BE2C (cell line): ENCODE data around the gene MOSPD3.

Experiments used
- DNase-seq: peaks from one replicate; pipeline ENCODE4 v3.0.0-alpha.2; 2020
- H3K27me3 ChIP-seq: fragments of 250-450 bp; sonication (Bioruptor Pico); 2 replicates; pipeline ENCODE4 v1.5.1; 2020; ENCODE audit warnings: mild to moderate bottlenecking
- H3K36me3 ChIP-seq: fragments of 250-450 bp; sonication (Bioruptor Pico); 2 replicates; pipeline ENCODE4 v1.5.1; 2020; ENCODE audit warnings: mild to moderate bottlenecking
- H3K4me1 ChIP-seq: fragments of 250-450 bp; sonication (Bioruptor Pico); 2 replicates; pipeline ENCODE4 v1.5.1; 2020
- H3K4me3 ChIP-seq: 2 replicates; pipeline ENCODE4 v1.5.1; 2011; ENCODE audit warnings: low read depth, low read length
- H3K9me3 ChIP-seq: fragments of 250-450 bp; sonication (Bioruptor Pico); 2 replicates; pipeline ENCODE4 v1.5.1; 2020
- CTCF ChIP-seq: IDR thresholded peaks from 2 replicates; pipeline ENCODE4 v1.5.1; 2012; ENCODE audit warnings: mild to moderate bottlenecking, low read depth, low read length

Gene MOSPD3

GRCh38 chr7:100589341-100589947 lies 22.9 kb upstream of the MOSPD3 start:
- H3K27me3 ChIP-seq = no peaks in the 10 kb centered on the region
- H3K9me3 ChIP-seq = no peaks in the 10 kb centered on the region
- no peak for DNase-seq
- H3K4me3 ChIP-seq = no peak overlapping the region
- TF ChIP-seq CTCF = no peak
- H3K4me1 ChIP-seq = peaks cover 8% of the 10 kb centered on the region
- no peaks in the 10 kb centered on the region for H3K36me3 ChIP-seq

GRCh38 chr7:100590077-100590737 lies 22.1 kb upstream of the MOSPD3 start:
- Histone ChIP-seq H3K9me3 (no peaks in the 10 kb centered on the region), H3K4me3 (no peak overlapping the region), H3K27me3 (no peaks in the 10 kb centered on the region), H3K36me3 (no peaks in the 10 kb centered on the region), H3K4me1 (peaks cover under 1% of the 10 kb centered on the region; the same call in 1 of the 2 replicates)
- no peak for DNase-seq
- no peak for TF ChIP-seq CTCF

GRCh38 chr7:100591596-100591995 lies 20.7 kb upstream of the MOSPD3 start:
- no peak for DNase-seq
- H3K9me3 ChIP-seq = no peaks in the 10 kb centered on the region
- no peak overlapping the region for H3K4me3 ChIP-seq
- no peaks in the 10 kb centered on the region for H3K36me3 ChIP-seq
- no peak for TF ChIP-seq CTCF
- no peaks in the 10 kb centered on the region for H3K27me3 ChIP-seq
- no peaks in the 10 kb centered on the region for H3K4me1 ChIP-seq

GRCh38 chr7:100595188-100595587 lies 17.2 kb upstream of the MOSPD3 start:
- no peaks in the 10 kb centered on the region for H3K27me3 ChIP-seq
- no peaks in the 10 kb centered on the region for H3K36me3 ChIP-seq
- no peak overlapping the region for H3K4me3 ChIP-seq
- no peaks in the 10 kb centered on the region for H3K4me1 ChIP-seq
- DNase-seq = no peak
- no peaks in the 10 kb centered on the region for H3K9me3 ChIP-seq
- TF ChIP-seq CTCF = no peak

GRCh38 chr7:100598425-100598824 lies 13.9 kb upstream of the MOSPD3 start:
- no peak for DNase-seq
- Histone ChIP-seq H3K36me3 (no peaks in the 10 kb centered on the region), H3K4me3 (no peak overlapping the region), H3K27me3 (no peaks in the 10 kb centered on the region), H3K4me1 (peaks cover 3% of the 10 kb centered on the region), H3K9me3 (no peaks in the 10 kb centered on the region)
- TF ChIP-seq CTCF = no peak

- no peaks in the 10 kb centered on the region for H3K9me3 ChIP-seq
- TF ChIP-seq CTCF = no peak; the same call in 1 of the 2 replicates
- no peak for DNase-seq
- H3K4me3 ChIP-seq = no peak overlapping the region
- H3K36me3 ChIP-seq = peaks cover 5% of the 10 kb centered on the region
- peaks cover 6% of the 10 kb centered on the region for H3K4me1 ChIP-seq
- H3K27me3 ChIP-seq = no peaks in the 10 kb centered on the region
Observed at GRCh38 chr7:100599911-100600729, 12.2 kb upstream of the MOSPD3 start.
